SK-N-SH treated with all-trans-retinoic acid at 6 μM for 48 hours (cell line): ENCODE data around the gene MFAP1.

ENCODE experiments used
- ZC3H10 ChIP-seq: fragments of 250-450 bp; sonication (Bioruptor Pico); IDR thresholded peaks from 2 replicates; pipeline ENCODE4 v1.5.1; 2021; ENCODE audit warnings: mild to moderate bottlenecking, moderate library complexity
- ZFP3 ChIP-seq: fragments of 250-450 bp; sonication (Bioruptor Pico); IDR thresholded peaks from 2 replicates; pipeline ENCODE4 v1.5.0; 2020; ENCODE audit warnings: mild to moderate bottlenecking, moderate library complexity
- TF ChIP-seq, protein P1 (sequence below): fragments of 250-450 bp; sonication (Bioruptor Pico); IDR thresholded peaks from 2 replicates; pipeline ENCODE4 v1.8.0; 2020; ENCODE audit warnings: mild to moderate bottlenecking, moderate library complexity, borderline replicate concordance

GRCh38 chr15:43774062-43774461, 50.4 kb downstream of the MFAP1 start:
- no peak for TF ChIP-seq ZC3H10 (CRISPR knock-in tag)
- TF ChIP-seq, protein P1, sequence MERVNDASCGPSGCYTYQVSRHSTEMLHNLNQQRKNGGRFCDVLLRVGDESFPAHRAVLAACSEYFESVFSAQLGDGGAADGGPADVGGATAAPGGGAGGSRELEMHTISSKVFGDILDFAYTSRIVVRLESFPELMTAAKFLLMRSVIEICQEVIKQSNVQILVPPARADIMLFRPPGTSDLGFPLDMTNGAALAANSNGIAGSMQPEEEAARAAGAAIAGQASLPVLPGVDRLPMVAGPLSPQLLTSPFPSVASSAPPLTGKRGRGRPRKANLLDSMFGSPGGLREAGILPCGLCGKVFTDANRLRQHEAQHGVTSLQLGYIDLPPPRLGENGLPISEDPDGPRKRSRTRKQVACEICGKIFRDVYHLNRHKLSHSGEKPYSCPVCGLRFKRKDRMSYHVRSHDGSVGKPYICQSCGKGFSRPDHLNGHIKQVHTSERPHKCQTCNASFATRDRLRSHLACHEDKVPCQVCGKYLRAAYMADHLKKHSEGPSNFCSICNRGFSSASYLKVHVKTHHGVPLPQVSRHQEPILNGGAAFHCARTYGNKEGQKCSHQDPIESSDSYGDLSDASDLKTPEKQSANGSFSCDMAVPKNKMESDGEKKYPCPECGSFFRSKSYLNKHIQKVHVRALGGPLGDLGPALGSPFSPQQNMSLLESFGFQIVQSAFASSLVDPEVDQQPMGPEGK = no peak
- no peak for TF ChIP-seq ZFP3 (CRISPR knock-in tag)
